HCT116 (cell line): ENCODE results near the gene MAF. TPM values are rescaled to one million over a fixed set of nuclear protein-coding genes. Genes with fewer than 3 reads are reported as not detected.

Experiments used
- ATAC-seq: fragments of 200-7000 bp; cut with Tn5 transposase; 2 replicates; pipeline ENCODE4 v1.9.1; 2020; ENCODE audit warnings: mild to moderate bottlenecking, moderate library complexity
- BruUV-seq: library from RNA; stranded (reverse); fragments of 400-500 nt; replicated peaks from 2 replicates; lab custom pipeline; 2021; lab: Mats Ljungman, UMichigan
- CTCF ChIA-PET: fragments of 300-600 bp; sonication (Branson Sonifier 250); formaldehyde crosslinking; loops from one replicate; lab custom pipeline; 2021; ENCODE audit warnings: antibody characterized with exemption; lab: Charles Lee
- POLR2A ChIA-PET: fragments of 300-600, 350-600 bp; sonication (Branson Sonifier 250); formaldehyde crosslinking; loops from one replicate; lab custom pipeline; 2021; ENCODE audit warnings: antibody characterized with exemption; lab: Charles Lee
- RAD21 ChIA-PET, 2 experiments: fragments of 300-600 bp; sonication (Branson Sonifier 250); formaldehyde crosslinking; loops; one replicate each; lab custom pipeline; 2023; ENCODE audit warnings: low total read pairs in 2 of 2; ENCODE audit not compliant: uncharacterized antibody in 2 of 2, unreplicated experiment in 2 of 2, low non-redundant PET in 1 of 2; lab: Charles Lee
- DNase-seq: peaks from one replicate; pipeline ENCODE4 v3.0.0-alpha.2; 2010; ENCODE audit warnings: low read depth, low spot score
- H2AFZ ChIP-seq: fragments of 200-600 bp; shearing (Covaris generic), sonication (generic); 2 replicates; pipeline ENCODE4 v1.6.1; 2017; ENCODE audit warnings: low read depth, mixed run types, mixed read lengths, antibody characterized with exemption, low read length; ENCODE audit not compliant: poor library complexity, severe bottlenecking
- H3K27ac ChIP-seq: 2 replicates; pipeline ENCODE4 v1.5.1; 2012; ENCODE audit warnings: low read depth, low read length
- H3K27me3 ChIP-seq: fragments of 200-600 bp; sonication (generic); 2 replicates; pipeline ENCODE4 v1.6.1; 2016; ENCODE audit warnings: mixed run types, low read length, mixed read lengths; ENCODE audit not compliant: insufficient read depth
- H3K36me3 ChIP-seq, 2 experiments: fragments of 200-500 bp in 1 of 2; fragments of 200-600 bp in 1 of 2; sonication (Bioruptor generic) in 1 of 2; sonication (generic) in 1 of 2; 2 replicates each; pipeline versions ENCODE4 v1.5.1 to v1.6.1; 2014 to 2016; ENCODE audit warnings: low read length in 2 of 2, inconsistent platforms in 1 of 2, mixed read lengths in 1 of 2, mixed run types in 1 of 2; ENCODE audit not compliant: insufficient read depth in 2 of 2, control insufficient read depth in 1 of 2
- H3K4me1 ChIP-seq, 2 experiments: fragments of 200-600 bp in 1 of 2; sonication (generic) in 1 of 2; 2 replicates each; pipeline versions ENCODE4 v1.5.1 to v1.6.1; 2012 to 2017; ENCODE audit warnings: low read length in 2 of 2, inconsistent platforms in 1 of 2, mild to moderate bottlenecking in 1 of 2, mixed read lengths in 1 of 2, mixed run types in 1 of 2, moderate library complexity in 1 of 2; ENCODE audit not compliant: insufficient read depth in 2 of 2, control insufficient read depth in 1 of 2
- H3K4me2 ChIP-seq: fragments of 200-600 bp; sonication (generic); 2 replicates; pipeline ENCODE4 v1.6.1; 2017; ENCODE audit warnings: mixed run types, low read length, mixed read lengths
- H3K4me3 ChIP-seq, 2 experiments: fragments of 200-600 bp in 1 of 2; sonication (generic) in 1 of 2; replicated peaks in 1 of 2; 2 replicates each; pipeline ENCODE4 v1.5.1; 2011 to 2016; ENCODE audit warnings: low read length in 2 of 2, control low read depth in 1 of 2, low read depth in 1 of 2, mild to moderate bottlenecking in 1 of 2, mixed read lengths in 1 of 2, mixed run types in 1 of 2
- H3K79me2 ChIP-seq: fragments of 200-600 bp; sonication (generic); 2 replicates; pipeline ENCODE4 v1.6.1; 2017; ENCODE audit warnings: mild to moderate bottlenecking, mixed run types, low read length, moderate library complexity, mixed read lengths; ENCODE audit not compliant: insufficient read depth
- H3K9ac ChIP-seq: fragments of 200-600 bp; sonication (generic); 2 replicates; pipeline ENCODE4 v1.6.1; 2016; ENCODE audit warnings: low read length, mixed read lengths
- H3K9me2 ChIP-seq: fragments of 200-600 bp; sonication (generic), shearing (Covaris generic); 2 replicates; pipeline ENCODE4 v1.6.1; 2017; ENCODE audit warnings: mixed run types, mild to moderate bottlenecking, moderate library complexity; ENCODE audit not compliant: insufficient read depth
- H3K9me3 ChIP-seq, 2 experiments: fragments of 200-500 bp in 1 of 2; fragments of 200-600 bp in 1 of 2; sonication (Bioruptor generic) in 1 of 2; sonication (generic) in 1 of 2; 2 replicates each; pipeline ENCODE4 v1.6.1; 2014 to 2017; ENCODE audit warnings: low read length in 2 of 2, mixed read lengths in 2 of 2, inconsistent platforms in 1 of 2, low read depth in 1 of 2, mild to moderate bottlenecking in 1 of 2, mixed run types in 1 of 2, moderate library complexity in 1 of 2; ENCODE audit not compliant: control insufficient read depth in 1 of 2, insufficient read depth in 1 of 2
- H4K20me1 ChIP-seq: fragments of 200-600 bp; sonication (generic), shearing (Covaris generic); 2 replicates; pipeline ENCODE4 v1.6.1; 2017; ENCODE audit warnings: mixed run types, mild to moderate bottlenecking, moderate library complexity; ENCODE audit not compliant: insufficient read depth
- ELF1 ChIP-seq: IDR thresholded peaks from 2 replicates; pipeline ENCODE4 v1.6.1; 2012; ENCODE audit warnings: low read depth, borderline replicate concordance
- EZH2 ChIP-seq: fragments of 200-600 bp; sonication (generic); IDR thresholded peaks from 2 replicates; pipeline ENCODE4 v1.6.1; 2017; ENCODE audit warnings: antibody characterized with exemption, mixed run types
- FOSL1 ChIP-seq: IDR thresholded peaks from 2 replicates; pipeline ENCODE4 v1.6.1; 2012; ENCODE audit warnings: low read depth
- JUND ChIP-seq: IDR thresholded peaks from 2 replicates; pipeline ENCODE4 v1.6.1; 2012
- POLR2A ChIP-seq: IDR thresholded peaks from 2 replicates; pipeline ENCODE4 v1.7.0; 2011; ENCODE audit warnings: borderline replicate concordance; ENCODE audit not compliant: insufficient read depth, insufficient read length; ENCODE audit errors: extremely low read depth
- RAD21 ChIP-seq: IDR thresholded peaks from 2 replicates; pipeline ENCODE4 v1.6.1; 2012; ENCODE audit warnings: low read depth, mild to moderate bottlenecking
- SRF ChIP-seq: IDR thresholded peaks from 2 replicates; pipeline ENCODE4 v1.6.1; 2012; ENCODE audit warnings: low read depth
- ZBTB33 ChIP-seq: IDR thresholded peaks from 2 replicates; pipeline ENCODE4 v1.6.1; 2011; ENCODE audit warnings: mild to moderate bottlenecking, low read length, moderate library complexity; ENCODE audit not compliant: insufficient replicate concordance; ENCODE audit errors: extremely low read depth
- ZFX ChIP-seq: fragments of 450-650 bp; IDR thresholded peaks from 2 replicates; pipeline ENCODE4 v1.6.1; 2017
- ZNF274 ChIP-seq: fragments of 200-500 bp; sonication (Bioruptor generic); IDR thresholded peaks from 2 replicates; pipeline ENCODE4 v1.6.1; 2014; ENCODE audit warnings: mild to moderate bottlenecking, low read depth, low read length, inconsistent platforms
- intact Hi-C: fragments of 100-400 bp; cut with micrococcal nuclease; formaldehyde crosslinking; loops from 2 replicates; pipeline ENCODE4 v1.10.0; 2022
- total RNA-seq: library from RNA; stranded (reverse); gene quantifications from one replicate; pipeline ENCODE4 v1.2.1, GENCODE V29; 2021; ENCODE audit not compliant: unreplicated experiment

MAF gene
- total RNA-seq, 1 experiment from 2014 or later = 0.27 TPM

- Histone ChIP-seq H3K79me2 (no peaks in the 10 kb centered on the region), H3K4me1 (no peaks in the 10 kb centered on the region), H3K9ac (no peak overlapping the region), H3K4me2 (no peak overlapping the region), H4K20me1 (no peaks in the 10 kb centered on the region), H3K36me3 (no peaks in the 10 kb centered on the region), H2AFZ (no peak overlapping the region), H3K4me3 (no peak overlapping the region), H3K27me3 (no peaks in the 10 kb centered on the region), H3K27ac (no peak overlapping the region), H3K9me2 (no peaks in the 10 kb centered on the region), H3K9me3 (peaks cover 48 to 78% of the 10 kb centered on the region in 2 experiments; a peak in 2 of 4 replicates)
- intact Hi-C loops = no loop called here
- no peak for DNase-seq
- BruUV-seq = no TSS peak
- ChIA-PET POLR2A (no interaction called here), RAD21 (no interaction called here), CTCF (no interaction called here)
- TF ChIP-seq ZFX (no peak), ZBTB33 (no peak), SRF (no peak), POLR2A (no peak), FOSL1 (no peak), RAD21 (no peak), EZH2 (no peak), ZNF274 (no peak), ELF1 (no peak), JUND (no peak)
- no peak for ATAC-seq
These were observed 40.2 kb upstream of the MAF start for GRCh38 chr16:79640513-79641360.
